GM10248 (cell line): ENCODE measurements around the gene LYZ.

ENCODE experiments used
- CTCF ChIA-PET: fragments of 300-600 bp; sonication (Branson Sonifier 250); formaldehyde crosslinking; extraction: SDS; loops from one replicate; lab custom pipeline; 2021; ENCODE audit warnings: antibody characterized with exemption; lab: Yijun Ruan, JAX
- POLR2A ChIA-PET: fragments of 350-650 bp; sonication (Branson Sonifier 250); formaldehyde crosslinking; extraction: SDS; loops from one replicate; lab custom pipeline; 2020; ENCODE audit warnings: antibody characterized with exemption; lab: Yijun Ruan, JAX
- DNase-seq: peaks from one replicate; pipeline ENCODE4 v3.0.0; 2012; ENCODE audit errors: extremely low spot score
- TF ChIP-seq, protein P1 (sequence below): IDR thresholded peaks from 2 replicates; pipeline ENCODE4 v1.5.1; 2012; ENCODE audit warnings: mild to moderate bottlenecking, low read depth; ENCODE audit errors: extremely low read depth, missing control alignments, control extremely low read depth

Gene LYZ

DNA sequence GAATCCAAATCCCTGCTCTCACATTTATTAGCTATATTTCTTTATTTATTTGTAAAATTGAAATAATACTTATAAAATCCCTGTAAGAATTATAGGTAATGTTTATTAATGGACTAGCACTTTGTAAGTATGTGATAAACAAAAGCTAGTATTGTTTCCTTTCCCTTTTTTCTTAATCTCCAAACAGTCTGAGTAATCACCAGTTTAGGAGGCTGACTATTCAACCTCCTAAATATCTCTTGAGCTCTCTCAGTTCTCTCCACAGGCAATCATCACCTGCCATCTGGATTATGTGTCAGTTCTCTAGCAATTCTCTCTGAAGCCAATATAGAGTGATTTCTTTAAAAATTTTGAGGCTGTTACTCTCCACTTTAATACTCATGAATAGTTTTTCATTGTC, 9.2 kb upstream of the LYZ start:
- TF ChIP-seq, protein P1, sequence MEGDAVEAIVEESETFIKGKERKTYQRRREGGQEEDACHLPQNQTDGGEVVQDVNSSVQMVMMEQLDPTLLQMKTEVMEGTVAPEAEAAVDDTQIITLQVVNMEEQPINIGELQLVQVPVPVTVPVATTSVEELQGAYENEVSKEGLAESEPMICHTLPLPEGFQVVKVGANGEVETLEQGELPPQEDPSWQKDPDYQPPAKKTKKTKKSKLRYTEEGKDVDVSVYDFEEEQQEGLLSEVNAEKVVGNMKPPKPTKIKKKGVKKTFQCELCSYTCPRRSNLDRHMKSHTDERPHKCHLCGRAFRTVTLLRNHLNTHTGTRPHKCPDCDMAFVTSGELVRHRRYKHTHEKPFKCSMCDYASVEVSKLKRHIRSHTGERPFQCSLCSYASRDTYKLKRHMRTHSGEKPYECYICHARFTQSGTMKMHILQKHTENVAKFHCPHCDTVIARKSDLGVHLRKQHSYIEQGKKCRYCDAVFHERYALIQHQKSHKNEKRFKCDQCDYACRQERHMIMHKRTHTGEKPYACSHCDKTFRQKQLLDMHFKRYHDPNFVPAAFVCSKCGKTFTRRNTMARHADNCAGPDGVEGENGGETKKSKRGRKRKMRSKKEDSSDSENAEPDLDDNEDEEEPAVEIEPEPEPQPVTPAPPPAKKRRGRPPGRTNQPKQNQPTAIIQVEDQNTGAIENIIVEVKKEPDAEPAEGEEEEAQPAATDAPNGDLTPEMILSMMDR: no peak
- CTCF ChIA-PET: interaction anchor here (0.9 to 2.2 kb wide), 5 partner anchors 10 to 301 kb away, joined by 3 to 10 read pairs (median 3); no protein-coding TSS in a partner anchor
- POLR2A ChIA-PET: no interaction called here
- no peak for DNase-seq

DNA sequence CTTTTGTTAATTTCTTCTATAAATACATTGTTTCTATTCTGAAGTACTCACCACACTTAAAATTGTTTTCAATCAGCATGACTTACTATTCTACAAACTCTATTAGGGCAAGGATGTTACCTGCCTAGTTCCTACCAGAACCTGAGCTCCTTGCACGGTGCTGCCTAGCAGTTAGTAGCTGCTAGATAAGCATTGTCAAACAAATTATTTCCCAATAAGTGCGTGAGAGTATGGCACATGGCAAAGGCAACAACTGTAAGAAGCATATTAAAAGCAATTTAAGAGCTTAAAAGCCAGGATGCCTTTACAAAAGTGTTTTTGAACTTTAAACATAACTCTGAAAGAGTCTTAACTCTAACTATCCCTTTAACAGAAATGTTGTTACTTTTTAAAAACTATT, 8.2 kb upstream of the LYZ start:
- TF ChIP-seq, protein P1: no peak
- CTCF ChIA-PET: interaction anchor here (0.7 to 1.4 kb wide), 3 partner anchors 10 to 336 kb away, joined by 3 read pairs; no protein-coding TSS in a partner anchor
- DNase-seq: no peak
- POLR2A ChIA-PET: no interaction called here

DNA sequence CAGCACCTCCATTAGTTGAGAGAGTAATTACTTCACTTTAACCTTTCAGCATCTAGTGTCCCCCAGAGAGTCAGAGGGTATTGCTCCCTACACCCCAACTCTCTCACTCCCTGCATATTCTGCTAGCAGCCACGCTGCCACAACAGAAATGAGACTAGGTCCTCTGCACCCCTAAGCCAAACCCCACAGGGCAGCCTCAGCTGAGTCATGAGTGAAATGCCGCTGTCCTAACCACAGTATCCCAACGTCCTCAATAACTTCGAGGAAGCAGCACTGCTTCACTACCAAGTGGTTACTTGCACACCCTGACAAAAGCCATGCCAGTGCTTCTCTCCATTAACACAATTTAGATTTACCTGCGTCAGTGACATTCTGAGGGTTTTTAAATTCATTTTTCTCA, 6.9 kb upstream of the LYZ start:
- no peak for DNase-seq
- POLR2A ChIA-PET: no interaction called here
- CTCF ChIA-PET: interaction anchor here (1.4 to 3.9 kb wide), 4 partner anchors 8 to 50 kb away, joined by 3 to 26 read pairs (median 6); no protein-coding TSS in a partner anchor
- TF ChIP-seq, protein P1: no peak

DNA sequence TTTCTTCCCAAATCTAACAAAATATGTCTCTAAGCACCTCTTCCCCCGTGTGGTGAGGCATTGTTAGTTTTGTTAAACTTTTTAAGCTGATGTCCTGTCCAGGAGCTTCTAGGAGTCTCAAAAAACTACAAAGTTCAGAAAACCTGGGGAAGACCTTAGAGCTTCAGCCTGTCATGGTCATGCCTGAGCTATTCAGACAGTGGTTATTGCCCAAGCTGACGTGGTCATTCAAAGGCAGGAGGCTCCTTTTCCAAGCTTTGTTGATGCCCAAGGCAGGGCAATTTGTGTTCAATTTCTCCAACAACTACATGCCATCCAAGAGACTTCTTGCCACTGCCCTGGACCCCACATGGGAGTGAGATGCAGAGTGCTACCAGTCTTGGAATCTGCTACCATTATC, 5.8 kb upstream of the LYZ start:
- ChIA-PET CTCF (interaction anchor here (1.9 to 3.9 kb wide), 3 partner anchors 8 to 51 kb away, joined by 4 to 26 read pairs (median 9); no protein-coding TSS in a partner anchor), POLR2A (no interaction called here)
- TF ChIP-seq, protein P1: no peak
- no peak for DNase-seq

DNA sequence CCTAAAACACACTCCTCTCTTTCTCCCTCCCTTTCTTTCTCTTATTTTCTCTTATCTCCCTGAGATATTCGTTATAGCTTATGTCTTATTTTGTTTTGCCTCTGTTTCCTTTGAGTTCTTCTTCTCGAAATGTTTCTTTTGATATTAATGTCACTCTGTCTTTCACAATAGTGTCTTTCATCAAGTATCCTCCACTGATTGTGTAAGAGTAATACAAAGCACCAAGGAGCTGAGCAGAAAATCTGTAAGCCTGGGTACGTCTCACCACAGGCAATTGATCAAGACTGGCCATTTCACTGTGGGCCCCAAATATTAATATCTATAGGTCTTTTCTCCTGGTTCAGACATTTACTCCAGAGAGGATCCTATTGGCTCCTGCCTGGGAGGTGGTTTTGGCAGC, 4.8 kb upstream of the LYZ start:
- CTCF ChIA-PET: interaction anchor here (0.8 to 3.9 kb wide), 5 partner anchors 8 to 52 kb away, joined by 3 to 26 read pairs (median 4); no protein-coding TSS in a partner anchor
- no peak for DNase-seq
- POLR2A ChIA-PET: no interaction called here
- TF ChIP-seq, protein P1: no peak

DNA sequence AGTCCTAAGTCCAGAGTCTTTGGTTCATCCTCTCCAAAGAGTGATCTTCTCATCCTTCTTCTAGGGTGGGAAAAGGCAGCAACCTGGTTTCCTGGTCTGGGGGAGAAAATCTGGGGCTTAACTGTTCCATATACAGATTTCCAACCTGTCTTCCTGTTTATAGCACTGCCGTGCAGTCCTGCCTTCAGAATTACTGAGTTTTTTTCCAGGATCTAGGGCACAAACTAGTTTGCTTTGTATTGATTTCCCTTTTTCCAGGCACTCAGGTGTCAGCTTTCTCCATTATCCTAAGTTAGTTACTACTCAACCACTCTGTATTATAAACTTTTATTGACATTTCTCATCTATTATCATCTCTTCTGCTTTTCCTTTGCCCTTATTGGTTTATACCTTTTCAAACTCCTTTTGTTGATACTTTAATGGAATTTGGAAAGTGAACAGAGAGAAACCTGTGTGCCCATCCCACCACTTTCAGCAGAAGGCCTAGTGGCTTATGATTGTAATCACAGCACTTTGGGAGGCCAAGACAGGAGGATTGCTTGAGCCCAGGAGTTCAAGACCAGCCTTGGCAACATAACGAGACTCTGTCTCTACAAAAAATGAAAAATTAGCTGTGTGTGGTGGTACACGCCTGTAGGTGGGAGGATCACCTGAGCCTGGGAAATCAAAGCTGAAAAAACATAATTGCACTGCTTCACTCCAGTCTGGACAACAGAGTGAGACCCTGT, 4.1 kb upstream of the LYZ start:
- ChIA-PET CTCF (interaction anchor here (0.8 to 3.9 kb wide), 4 partner anchors 9 to 14 kb away, joined by 3 to 26 read pairs (median 4); no protein-coding TSS in a partner anchor), POLR2A (no interaction called here)
- DNase-seq: no peak
- TF ChIP-seq, protein P1: no peak
